ENCODE results near the gene CD9.

DNA sequence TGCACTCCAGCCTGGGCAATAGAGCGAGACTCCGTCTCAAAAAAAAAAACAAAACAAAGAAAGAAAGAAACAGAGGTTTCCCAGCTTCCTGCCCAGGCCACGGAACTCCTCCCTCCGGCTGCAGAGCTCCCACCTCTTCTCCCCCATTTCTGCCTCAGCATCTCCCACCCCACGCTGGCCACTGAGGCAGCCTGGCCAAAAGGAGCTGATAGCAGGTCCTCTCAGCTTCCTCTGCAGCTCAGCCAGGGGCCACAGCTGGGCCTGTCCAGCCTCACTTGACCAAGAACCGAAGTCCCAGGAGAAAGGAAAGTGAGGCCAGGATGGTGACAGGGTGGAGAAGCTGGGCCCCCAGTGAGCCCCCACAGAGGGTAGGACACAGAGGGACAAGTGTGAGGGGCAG, 33.4 kb upstream of the CD9 start:
- TF ChIP-seq, protein P1, sequence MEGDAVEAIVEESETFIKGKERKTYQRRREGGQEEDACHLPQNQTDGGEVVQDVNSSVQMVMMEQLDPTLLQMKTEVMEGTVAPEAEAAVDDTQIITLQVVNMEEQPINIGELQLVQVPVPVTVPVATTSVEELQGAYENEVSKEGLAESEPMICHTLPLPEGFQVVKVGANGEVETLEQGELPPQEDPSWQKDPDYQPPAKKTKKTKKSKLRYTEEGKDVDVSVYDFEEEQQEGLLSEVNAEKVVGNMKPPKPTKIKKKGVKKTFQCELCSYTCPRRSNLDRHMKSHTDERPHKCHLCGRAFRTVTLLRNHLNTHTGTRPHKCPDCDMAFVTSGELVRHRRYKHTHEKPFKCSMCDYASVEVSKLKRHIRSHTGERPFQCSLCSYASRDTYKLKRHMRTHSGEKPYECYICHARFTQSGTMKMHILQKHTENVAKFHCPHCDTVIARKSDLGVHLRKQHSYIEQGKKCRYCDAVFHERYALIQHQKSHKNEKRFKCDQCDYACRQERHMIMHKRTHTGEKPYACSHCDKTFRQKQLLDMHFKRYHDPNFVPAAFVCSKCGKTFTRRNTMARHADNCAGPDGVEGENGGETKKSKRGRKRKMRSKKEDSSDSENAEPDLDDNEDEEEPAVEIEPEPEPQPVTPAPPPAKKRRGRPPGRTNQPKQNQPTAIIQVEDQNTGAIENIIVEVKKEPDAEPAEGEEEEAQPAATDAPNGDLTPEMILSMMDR (IDR thresholded peaks at IDR 0.05; ENCODE audit: insufficient read depth, low read length): no peak
- TF ChIP-seq POLR2AphosphoS5 (IDR thresholded peaks at IDR 0.05; ENCODE audit: low read depth): no peak

All from HL-60 (cell line).